ENCODE data around the gene ATP6V0D1.
"Not testable (repeated sequence)": the region's sequence is repeated elsewhere in the genome, so short reads cannot be mapped to it uniquely, and the experiment has no call there.

Gene ATP6V0D1

GRCh38 chr16:67516296-67517154 is 35.6 kb upstream of the ATP6V0D1 start:
- no peaks in the 10 kb centered on the region for H3K9me3 Mint-ChIP-seq
- no peaks in the 10 kb centered on the region for H3K27me3 Mint-ChIP-seq
- H3K4me1 Mint-ChIP-seq: peaks cover 52% of the 10 kb centered on the region
- H3K27ac Mint-ChIP-seq: peak overlapping the region; percentile 100
- DNase-seq (ENCODE audit: low spot score in 2 of 2) (no peak), ATAC-seq (ENCODE audit: low read depth) (no peak)
- peak overlapping the region; percentile 48 for H3K4me3 Mint-ChIP-seq
- no peaks in the 10 kb centered on the region for H3K36me3 Mint-ChIP-seq

DNA sequence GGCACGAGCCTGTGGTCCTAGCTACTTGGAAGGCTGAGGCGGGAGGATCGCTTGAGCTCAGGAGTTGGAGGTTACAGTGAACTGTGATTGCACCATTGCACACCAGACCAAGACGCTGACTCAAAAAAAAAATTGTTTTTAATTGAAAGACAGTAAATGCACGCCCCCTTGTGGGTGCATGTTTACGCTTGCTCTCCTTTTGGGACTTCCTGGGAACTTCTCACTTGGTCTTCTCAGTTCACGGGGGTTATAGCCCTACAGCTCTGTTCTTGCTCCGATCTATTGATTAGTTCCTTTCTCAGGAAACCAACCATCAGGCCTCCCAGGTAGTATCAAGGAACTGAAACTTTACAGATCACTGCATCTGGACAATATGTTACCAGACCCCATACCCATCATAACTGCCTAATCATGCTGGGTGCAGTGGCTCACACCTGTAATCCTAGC is 33.4 kb upstream of the ATP6V0D1 start:
- no peaks in the 10 kb centered on the region for H3K27me3 Mint-ChIP-seq
- no peaks in the 10 kb centered on the region for H3K36me3 Mint-ChIP-seq
- H3K4me1 Mint-ChIP-seq: peaks cover 36% of the 10 kb centered on the region
- H3K27ac Mint-ChIP-seq: peak overlapping the region; percentile 86
- H3K4me3 Mint-ChIP-seq: peak overlapping the region; percentile 29
- ATAC-seq (ENCODE audit: low read depth): peak; percentile 35
- H3K9me3 Mint-ChIP-seq: no peaks in the 10 kb centered on the region
- peak; percentile 66 to 68 for DNase-seq (ENCODE audit: low spot score in 2 of 2)

GRCh38 chr16:67513892-67514291 is 32.9 kb upstream of the ATP6V0D1 start:
- peaks cover 32% of the 10 kb centered on the region for H3K4me1 Mint-ChIP-seq
- not testable (repeated sequence) for H3K4me3 Mint-ChIP-seq; H3K36me3 Mint-ChIP-seq; DNase-seq (ENCODE audit: low spot score in 2 of 2); H3K27ac Mint-ChIP-seq; H3K27me3 Mint-ChIP-seq; H3K9me3 Mint-ChIP-seq; ATAC-seq (ENCODE audit: low read depth)

- ATAC-seq (ENCODE audit: low read depth) (no peak), DNase-seq (ENCODE audit: low spot score in 2 of 2) (no peak)
- peaks cover 25% of the 10 kb centered on the region for H3K4me1 Mint-ChIP-seq
- H3K4me3 Mint-ChIP-seq: no peak overlapping the region
- no peaks in the 10 kb centered on the region for H3K27me3 Mint-ChIP-seq
- no peak overlapping the region for H3K27ac Mint-ChIP-seq
- no peaks in the 10 kb centered on the region for H3K9me3 Mint-ChIP-seq
- peaks cover 3% of the 10 kb centered on the region for H3K36me3 Mint-ChIP-seq
Observed at GRCh38 chr16:67509016-67509415, 28.1 kb upstream of the ATP6V0D1 start.

DNA sequence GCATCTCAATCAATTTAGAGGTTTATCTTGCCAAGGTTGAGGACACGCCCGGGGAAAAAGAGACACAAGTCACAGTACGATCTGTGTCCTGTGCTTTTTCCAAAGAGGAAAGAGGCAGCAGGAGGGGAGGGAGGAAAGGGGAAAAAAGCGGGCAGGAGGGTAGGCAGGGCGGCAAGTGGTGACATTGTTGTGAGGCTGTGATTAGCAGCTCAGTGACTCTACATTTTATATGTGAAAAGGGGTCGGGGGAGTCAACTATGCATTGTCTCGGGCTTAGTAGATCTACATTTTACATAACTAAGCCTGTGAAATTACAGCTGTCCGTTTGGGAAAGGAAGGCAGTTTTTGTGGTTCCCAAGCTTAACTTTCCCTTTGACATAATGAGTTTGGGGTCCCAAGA is 25.5 kb upstream of the ATP6V0D1 start:
- Mint-ChIP-seq H3K27ac (peak overlapping the region; percentile 50), H3K4me1 (peaks cover 29% of the 10 kb centered on the region), H3K36me3 (peaks cover 4% of the 10 kb centered on the region), H3K4me3 (peak overlapping the region; percentile 14), H3K9me3 (no peaks in the 10 kb centered on the region), H3K27me3 (no peaks in the 10 kb centered on the region)
- ATAC-seq (ENCODE audit: low read depth): no peak
- no peak for DNase-seq (ENCODE audit: low spot score in 2 of 2)

- H3K4me1 Mint-ChIP-seq: peaks cover 29% of the 10 kb centered on the region
- H3K9me3 Mint-ChIP-seq: no peaks in the 10 kb centered on the region
- no peaks in the 10 kb centered on the region for H3K27me3 Mint-ChIP-seq
- ATAC-seq (ENCODE audit: low read depth): peak; percentile 81
- no peak for DNase-seq (ENCODE audit: low spot score in 2 of 2)
- H3K36me3 Mint-ChIP-seq: peaks cover 6% of the 10 kb centered on the region
- H3K4me3 Mint-ChIP-seq: peak overlapping the region; percentile 51
- peak overlapping the region; percentile 88 for H3K27ac Mint-ChIP-seq
Observed at GRCh38 chr16:67504031-67505021, 23.4 kb upstream of the ATP6V0D1 start.

- Mint-ChIP-seq H3K9me3 (no peaks in the 10 kb centered on the region), H3K4me3 (no peak overlapping the region), H3K27me3 (no peaks in the 10 kb centered on the region), H3K27ac (no peak overlapping the region), H3K4me1 (peaks cover 20% of the 10 kb centered on the region), H3K36me3 (peaks cover 11% of the 10 kb centered on the region)
- no peak for ATAC-seq (ENCODE audit: low read depth)
- no peak for DNase-seq (ENCODE audit: low spot score in 2 of 2)
Observed at GRCh38 chr16:67499106-67499505, 18.1 kb upstream of the ATP6V0D1 start.

- H3K4me1 Mint-ChIP-seq: peaks cover 37% of the 10 kb centered on the region
- H3K27me3 Mint-ChIP-seq: no peaks in the 10 kb centered on the region
- peak overlapping the region; percentile 18 for H3K4me3 Mint-ChIP-seq
- ATAC-seq (ENCODE audit: low read depth): no peak
- peaks cover 4% of the 10 kb centered on the region for H3K36me3 Mint-ChIP-seq
- DNase-seq (ENCODE audit: low spot score in 2 of 2): no peak
- H3K9me3 Mint-ChIP-seq: no peaks in the 10 kb centered on the region
- H3K27ac Mint-ChIP-seq: peak overlapping the region; percentile 84
Observed at GRCh38 chr16:67490335-67491096, 9.6 kb upstream of the ATP6V0D1 start.

DNA sequence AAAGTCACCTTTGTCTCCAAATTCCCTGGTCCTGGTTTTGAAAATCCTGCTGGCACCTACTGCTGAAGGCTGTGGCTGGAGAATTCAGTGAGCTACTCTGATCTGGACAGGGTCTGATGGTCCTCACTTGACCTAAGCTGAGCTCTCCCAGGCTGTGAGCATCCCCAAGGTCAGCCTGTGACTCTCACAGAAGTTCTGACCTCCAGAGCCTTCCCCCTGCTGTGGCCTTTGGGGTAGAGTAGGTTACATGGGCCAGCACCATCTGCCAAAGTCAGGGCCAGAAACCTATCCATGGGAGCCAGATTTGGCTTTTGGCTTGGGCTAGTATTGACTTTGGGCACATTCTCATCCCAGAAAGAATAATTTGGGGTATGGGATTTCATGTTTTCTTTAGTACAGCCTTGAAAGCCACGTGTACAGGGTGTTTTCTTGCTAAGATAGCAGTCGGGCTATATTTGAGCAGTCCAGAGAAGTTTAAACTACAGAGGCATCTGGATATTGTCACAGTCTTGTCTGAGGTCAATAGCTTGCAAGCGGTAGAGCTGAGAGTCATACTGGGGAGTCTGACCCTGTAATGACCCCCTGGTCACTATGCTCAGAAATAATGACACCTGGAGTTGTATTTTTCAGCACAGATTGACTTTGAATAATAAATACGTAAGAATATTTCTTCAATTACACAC is 8.6 kb upstream of the ATP6V0D1 start:
- Mint-ChIP-seq H3K4me1 (peaks cover 35% of the 10 kb centered on the region), H3K36me3 (peaks cover 5% of the 10 kb centered on the region), H3K27ac (peak overlapping the region; percentile 84), H3K9me3 (no peaks in the 10 kb centered on the region), H3K4me3 (peak overlapping the region; percentile 25), H3K27me3 (no peaks in the 10 kb centered on the region)
- ATAC-seq (ENCODE audit: low read depth): no peak
- no peak for DNase-seq (ENCODE audit: low spot score in 2 of 2)

- ATAC-seq (ENCODE audit: low read depth); H3K9me3 Mint-ChIP-seq: not testable (repeated sequence)
Observed at GRCh38 chr16:67487561-67487960, 6.6 kb upstream of the ATP6V0D1 start.

GRCh38 chr16:67486805-67487204 is 5.8 kb upstream of the ATP6V0D1 start:
- Mint-ChIP-seq H3K36me3 (peaks cover 6% of the 10 kb centered on the region), H3K4me3 (no peak overlapping the region), H3K27ac (peak overlapping the region; percentile 47), H3K9me3 (no peaks in the 10 kb centered on the region), H3K4me1 (peaks cover 46% of the 10 kb centered on the region), H3K27me3 (no peaks in the 10 kb centered on the region)
- DNase-seq (ENCODE audit: low spot score in 2 of 2) (no peak), ATAC-seq (ENCODE audit: low read depth) (no peak)

More at GRCh38 chr16:67487561-67487960, 6.6 kb upstream of the ATP6V0D1 start:
- peaks cover 44% of the 10 kb centered on the region for H3K4me1 Mint-ChIP-seq
- H3K4me3 Mint-ChIP-seq; H3K27me3 Mint-ChIP-seq; H3K36me3 Mint-ChIP-seq; DNase-seq (ENCODE audit: low spot score in 2 of 2): not testable (repeated sequence)
- H3K27ac Mint-ChIP-seq: peak overlapping the region; percentile 84

DNA sequence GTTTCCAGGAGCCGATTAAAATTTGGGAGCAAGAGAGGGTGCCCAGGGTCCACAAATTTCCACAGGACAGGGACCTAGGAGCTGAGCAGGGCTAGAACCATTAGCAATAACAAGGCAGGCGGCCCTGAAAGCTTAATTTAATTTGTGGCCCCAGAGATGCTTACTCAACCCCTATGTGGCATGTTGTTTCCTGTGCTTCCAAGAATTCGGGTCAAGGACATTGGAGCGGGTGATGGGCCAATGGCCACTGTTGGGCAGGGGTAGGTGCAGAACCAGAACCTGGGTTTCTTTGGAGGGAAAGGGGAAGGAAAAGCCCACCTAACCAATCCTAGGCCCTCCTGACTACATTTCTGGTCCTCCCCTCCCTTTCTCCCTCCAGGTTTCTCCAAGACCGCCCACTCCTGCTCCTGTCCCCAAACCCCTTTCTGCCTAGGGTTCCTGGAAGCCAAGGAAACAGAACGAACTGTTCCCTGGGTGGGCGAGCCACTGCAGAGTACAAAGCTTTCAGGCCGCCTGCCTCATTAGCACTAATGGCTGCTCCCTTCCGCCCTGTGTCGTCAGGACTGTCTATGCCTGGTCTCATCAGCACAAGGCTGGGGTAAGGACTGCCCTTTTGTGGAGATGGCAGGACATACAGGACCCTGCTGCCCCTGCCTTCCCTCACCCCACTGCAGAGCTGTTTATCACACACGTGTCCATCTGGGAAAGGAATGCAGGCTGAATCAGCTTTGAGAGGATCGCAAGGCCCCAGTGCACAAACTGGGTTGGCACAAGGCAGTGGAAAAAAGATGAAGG is 3.0 kb upstream of the ATP6V0D1 start:
- ATAC-seq (ENCODE audit: low read depth): no peak
- no peak for DNase-seq (ENCODE audit: low spot score in 2 of 2)
- H3K4me3 Mint-ChIP-seq: peak overlapping the region; percentile 57
- H3K27ac Mint-ChIP-seq: peak overlapping the region; percentile 43
- H3K27me3 Mint-ChIP-seq: no peaks in the 10 kb centered on the region
- peaks cover 25% of the 10 kb centered on the region for H3K4me1 Mint-ChIP-seq
- peaks cover 4% of the 10 kb centered on the region for H3K36me3 Mint-ChIP-seq
- no peaks in the 10 kb centered on the region for H3K9me3 Mint-ChIP-seq

All from memory B cell (primary cell).